ENCODE results near the gene NSG1. TPM values are rescaled to one million over a fixed set of nuclear protein-coding genes. Genes with fewer than 3 reads are reported as not detected.

Gene NSG1
- total RNA-seq, 1 donor from 2014 or later = 41.6 TPM

DNA sequence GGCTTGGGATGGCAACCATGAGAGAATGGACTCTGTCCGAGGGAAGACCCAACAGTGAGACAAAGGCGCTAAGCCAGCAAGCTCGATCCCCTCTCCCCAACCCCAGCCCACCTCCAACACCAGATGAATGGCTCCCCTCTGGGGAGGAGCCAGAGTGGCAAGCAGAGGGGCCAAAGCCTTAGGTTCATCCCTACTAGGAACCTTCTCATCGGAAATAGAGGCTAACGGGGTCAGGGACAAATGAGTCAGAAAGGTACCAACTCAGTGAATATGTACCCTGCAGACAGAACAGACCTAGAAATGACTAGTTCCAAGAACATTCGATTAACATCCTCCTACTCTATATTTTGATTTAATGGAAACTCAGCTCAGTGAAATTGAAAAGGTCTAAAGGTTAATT, 73.9 kb downstream of the NSG1 start:
- Histone ChIP-seq H3K4me3 (no peak overlapping the region), H3K9me3 (ENCODE audit: low read depth) (no peaks in the 10 kb centered on the region), H3K27me3 (no peaks in the 10 kb centered on the region), H3K27ac (no peak overlapping the region), H3K36me3 (no peaks in the 10 kb centered on the region), H3K79me2 (ENCODE audit: low read depth) (no peaks in the 10 kb centered on the region), H3F3A (ENCODE audit: low read depth) (no peaks in the 10 kb centered on the region), H3K9ac (no peak overlapping the region), H2AFZ (replicated peaks) (no peak overlapping the region), H3K4me1 (no peaks in the 10 kb centered on the region), H4K20me1 (ENCODE audit: low read depth) (no peaks in the 10 kb centered on the region), H3K4me2 (no peak overlapping the region)
- Mint-ChIP-seq H3K27me3 (ENCODE audit: insufficient read depth, low read depth) (no peaks in the 10 kb centered on the region), H3K36me3 (peaks cover 25% of the 10 kb centered on the region), H3K9me3 (peaks cover 3% of the 10 kb centered on the region), H3K4me1 (peaks cover 5% of the 10 kb centered on the region), H3K4me3 (no peak overlapping the region), H3K27ac (no peak overlapping the region)
- no peak for TF ChIP-seq EZH2phosphoT487 (IDR thresholded peaks at IDR 0.05)
- no peak for TF ChIP-seq EZH2 (IDR thresholded peaks at IDR 0.05)
- TF ChIP-seq, protein P1, sequence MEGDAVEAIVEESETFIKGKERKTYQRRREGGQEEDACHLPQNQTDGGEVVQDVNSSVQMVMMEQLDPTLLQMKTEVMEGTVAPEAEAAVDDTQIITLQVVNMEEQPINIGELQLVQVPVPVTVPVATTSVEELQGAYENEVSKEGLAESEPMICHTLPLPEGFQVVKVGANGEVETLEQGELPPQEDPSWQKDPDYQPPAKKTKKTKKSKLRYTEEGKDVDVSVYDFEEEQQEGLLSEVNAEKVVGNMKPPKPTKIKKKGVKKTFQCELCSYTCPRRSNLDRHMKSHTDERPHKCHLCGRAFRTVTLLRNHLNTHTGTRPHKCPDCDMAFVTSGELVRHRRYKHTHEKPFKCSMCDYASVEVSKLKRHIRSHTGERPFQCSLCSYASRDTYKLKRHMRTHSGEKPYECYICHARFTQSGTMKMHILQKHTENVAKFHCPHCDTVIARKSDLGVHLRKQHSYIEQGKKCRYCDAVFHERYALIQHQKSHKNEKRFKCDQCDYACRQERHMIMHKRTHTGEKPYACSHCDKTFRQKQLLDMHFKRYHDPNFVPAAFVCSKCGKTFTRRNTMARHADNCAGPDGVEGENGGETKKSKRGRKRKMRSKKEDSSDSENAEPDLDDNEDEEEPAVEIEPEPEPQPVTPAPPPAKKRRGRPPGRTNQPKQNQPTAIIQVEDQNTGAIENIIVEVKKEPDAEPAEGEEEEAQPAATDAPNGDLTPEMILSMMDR (IDR thresholded peaks at IDR 0.05) = no peak
- no peak for DNase-seq (ENCODE audit: low spot score)

DNA sequence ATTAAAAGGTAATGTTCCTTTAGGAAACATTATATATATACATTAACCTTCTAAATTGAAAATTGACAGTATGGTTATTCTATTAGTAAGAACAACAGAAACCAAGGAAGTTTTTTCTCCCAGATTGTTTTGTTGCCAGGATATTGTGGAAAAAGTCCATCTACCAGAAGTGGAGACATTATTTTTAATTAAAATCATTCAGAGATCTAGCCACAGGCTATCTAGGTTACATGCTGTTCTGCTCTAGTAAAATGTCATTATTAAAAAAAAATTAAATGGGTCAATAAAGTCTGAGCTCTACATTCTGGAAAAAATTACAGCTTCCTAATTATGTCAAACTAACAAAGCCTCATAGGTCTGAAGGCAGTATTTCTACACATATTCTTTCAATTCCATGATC, 74.3 kb downstream of the NSG1 start:
- H3K4me1 Mint-ChIP-seq = peaks cover 5% of the 10 kb centered on the region
- H3K4me1 ChIP-seq = no peaks in the 10 kb centered on the region

DNA sequence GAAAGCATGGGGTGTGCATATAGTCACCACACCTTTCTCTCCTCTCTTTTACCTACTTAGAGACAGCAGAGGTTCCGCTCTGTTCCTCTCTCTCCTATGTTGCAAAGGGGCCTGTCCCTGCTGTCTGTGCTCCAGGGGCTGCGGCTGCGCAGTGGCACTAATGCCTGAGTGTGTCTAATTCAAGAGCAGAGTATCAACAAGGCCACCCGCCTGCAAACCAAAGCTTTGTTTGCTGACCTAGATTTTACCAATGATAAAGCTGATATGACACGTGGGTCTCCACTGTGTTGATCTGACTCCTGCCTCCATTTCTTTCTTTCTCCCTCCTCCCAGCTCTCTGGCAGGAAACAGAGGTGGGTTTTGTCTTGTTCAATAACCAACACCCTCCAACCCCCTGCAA, 74.9 kb downstream of the NSG1 start:
- TF ChIP-seq, protein P1 (IDR thresholded peaks at IDR 0.05) = no peak
- TF ChIP-seq EZH2phosphoT487 (IDR thresholded peaks at IDR 0.05) (no peak), EZH2 (IDR thresholded peaks at IDR 0.05) (no peak)
- Histone ChIP-seq H3K36me3 (no peaks in the 10 kb centered on the region), H3K4me3 (no peak overlapping the region), H4K20me1 (ENCODE audit: low read depth) (no peaks in the 10 kb centered on the region), H3K79me2 (ENCODE audit: low read depth) (no peaks in the 10 kb centered on the region), H3K9me3 (ENCODE audit: low read depth) (no peaks in the 10 kb centered on the region), H3K27me3 (no peaks in the 10 kb centered on the region), H3F3A (ENCODE audit: low read depth) (no peaks in the 10 kb centered on the region), H3K4me1 (no peaks in the 10 kb centered on the region), H3K4me2 (no peak overlapping the region), H3K27ac (no peak overlapping the region), H3K9ac (no peak overlapping the region), H2AFZ (replicated peaks) (no peak overlapping the region)
- no peak for DNase-seq (ENCODE audit: low spot score)
- H3K27ac Mint-ChIP-seq = no peak overlapping the region
- no peaks in the 10 kb centered on the region for H3K27me3 Mint-ChIP-seq (ENCODE audit: insufficient read depth, low read depth)
- H3K4me1 Mint-ChIP-seq = peaks cover 5% of the 10 kb centered on the region
- peaks cover 3% of the 10 kb centered on the region for H3K9me3 Mint-ChIP-seq
- no peak overlapping the region for H3K4me3 Mint-ChIP-seq
- peaks cover 31% of the 10 kb centered on the region for H3K36me3 Mint-ChIP-seq

More for the DNA sequence above, 74.3 kb downstream of the NSG1 start:
- Histone ChIP-seq H4K20me1 (ENCODE audit: low read depth) (no peaks in the 10 kb centered on the region), H3K9ac (no peak overlapping the region), H3K79me2 (ENCODE audit: low read depth) (no peaks in the 10 kb centered on the region), H3K27ac (no peak overlapping the region), H3K4me3 (no peak overlapping the region), H3K27me3 (no peaks in the 10 kb centered on the region), H3K36me3 (no peaks in the 10 kb centered on the region), H3F3A (ENCODE audit: low read depth) (no peaks in the 10 kb centered on the region), H2AFZ (replicated peaks) (no peak overlapping the region), H3K9me3 (ENCODE audit: low read depth) (no peaks in the 10 kb centered on the region), H3K4me2 (no peak overlapping the region)
- Mint-ChIP-seq H3K36me3 (peaks cover 29% of the 10 kb centered on the region), H3K27ac (no peak overlapping the region), H3K4me3 (no peak overlapping the region), H3K27me3 (ENCODE audit: insufficient read depth, low read depth) (no peaks in the 10 kb centered on the region), H3K9me3 (peaks cover 3% of the 10 kb centered on the region)
- no peak for TF ChIP-seq EZH2 (IDR thresholded peaks at IDR 0.05)
- TF ChIP-seq EZH2phosphoT487 (IDR thresholded peaks at IDR 0.05) = no peak
- TF ChIP-seq, protein P1 (IDR thresholded peaks at IDR 0.05) = no peak
- no peak for DNase-seq (ENCODE audit: low spot score)
